H54 (cell line): ENCODE measurements around the gene PAQR5.
"Not testable (repeated sequence)": the region's sequence is repeated elsewhere in the genome, so short reads cannot be mapped to it uniquely, and the experiment has no call there.

Experiments used
- DNase-seq: peaks from one replicate; pipeline ENCODE4 v3.0.0; 2011; ENCODE audit warnings: low spot score, mixed read lengths; ENCODE audit not compliant: insufficient read length
- FAIRE-seq: peaks from 3 replicates; lab custom pipeline; 2011; peaks lifted over from hg19 to GRCh38; lab: Jason Lieb, UNC
- POLR2A ChIP-seq: IDR thresholded peaks from 2 replicates; pipeline ENCODE4 v1.6.1; 2011; ENCODE audit warnings: low read depth, mild to moderate bottlenecking, low read length

The PAQR5 gene

DNA sequence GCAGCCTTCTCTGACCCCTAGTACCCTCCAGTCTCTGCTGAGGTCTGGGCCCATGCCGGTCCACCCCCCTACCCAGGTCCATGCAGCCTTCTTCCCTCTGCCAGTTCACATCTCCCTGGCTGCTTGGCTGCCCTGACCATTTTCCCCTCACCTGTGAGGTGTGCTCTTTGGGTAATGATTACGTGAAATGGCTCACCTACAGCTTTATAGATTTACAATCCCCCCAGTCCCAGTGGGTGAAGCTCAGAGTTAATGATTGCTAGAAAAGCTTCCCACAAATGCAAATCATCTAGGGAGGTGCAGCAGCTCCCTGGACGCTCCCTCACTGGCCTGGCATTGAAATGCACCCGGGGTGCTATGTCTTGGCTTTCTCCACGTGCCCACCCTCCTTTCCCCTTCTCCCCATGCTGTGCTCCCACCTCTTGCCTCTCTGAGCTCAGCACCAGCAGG is 18.7 kb downstream of the PAQR5 start:
- no peak for TF ChIP-seq POLR2A
- no peak for FAIRE-seq
- DNase-seq, result no peak

DNA sequence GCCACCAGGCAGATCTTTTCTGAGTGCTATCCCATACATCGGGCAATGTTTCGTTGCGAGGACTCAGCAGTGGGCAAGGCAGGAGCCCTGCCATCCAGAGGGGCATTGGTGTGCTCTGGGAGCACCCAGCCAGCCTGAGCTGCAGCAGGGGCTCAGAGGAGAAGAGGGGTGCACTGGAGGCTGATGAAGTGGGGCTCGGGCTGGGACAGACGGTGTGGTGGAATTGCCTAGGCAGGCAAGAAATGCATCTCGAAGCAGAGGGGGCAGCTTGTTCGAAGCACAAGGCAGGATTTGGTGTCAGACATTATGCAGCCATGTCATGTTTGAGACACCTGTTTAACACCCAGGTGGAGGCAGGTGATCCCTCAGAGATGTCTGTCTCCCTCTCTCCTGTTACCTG is 19.3 kb downstream of the PAQR5 start:
- TF ChIP-seq POLR2A, result no peak
- DNase-seq (no peak), FAIRE-seq (no peak)

DNA sequence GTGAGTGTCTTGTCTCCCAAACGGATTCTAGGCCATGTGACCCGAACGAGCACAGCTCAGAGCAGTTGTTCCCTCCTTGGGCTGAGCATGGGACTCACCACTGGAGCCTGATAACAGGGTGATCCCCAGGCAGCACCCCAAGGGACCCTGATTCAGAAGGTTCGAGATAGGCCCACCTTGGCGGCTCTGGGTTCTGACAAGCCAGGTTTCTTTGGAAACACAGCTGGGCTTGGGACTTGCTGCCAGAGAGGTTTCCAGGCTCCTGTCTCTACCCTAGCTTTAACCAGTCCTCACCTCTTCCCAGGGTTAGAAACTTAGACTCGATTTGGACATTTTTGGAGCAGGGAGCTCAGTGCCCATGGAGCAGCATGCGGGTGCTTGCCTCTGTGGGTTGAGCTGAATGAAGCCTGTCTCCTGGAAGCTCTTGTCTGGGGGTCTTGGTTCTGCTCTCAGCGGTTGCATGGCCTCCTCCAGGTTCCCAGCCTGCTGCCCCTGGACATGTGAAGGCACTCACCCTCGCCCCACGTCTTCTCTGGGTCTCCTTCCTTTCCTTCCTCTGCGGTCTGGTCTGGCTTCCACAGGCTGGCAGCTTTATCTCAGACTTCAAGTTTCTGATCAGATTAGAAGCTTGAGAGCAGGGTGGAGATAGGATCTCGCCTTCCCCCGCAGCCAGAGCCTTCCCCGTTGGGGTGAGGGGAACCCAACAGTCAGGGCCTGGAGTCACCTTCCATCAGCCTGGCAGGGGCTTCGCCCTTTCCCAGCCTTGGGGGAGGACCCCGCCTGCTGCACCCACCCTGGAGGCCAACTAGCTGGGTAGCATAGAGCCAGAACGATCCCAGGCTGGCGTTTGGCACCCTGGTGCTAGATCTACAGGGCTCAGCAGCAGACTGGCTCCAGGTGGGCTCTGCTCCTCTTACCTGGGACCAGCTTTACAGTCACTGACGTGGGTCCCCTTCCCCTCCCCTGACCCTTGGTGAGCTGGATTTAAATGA is 21.0 kb downstream of the PAQR5 start:
- DNase-seq (no peak), FAIRE-seq (no peak)
- no peak for TF ChIP-seq POLR2A

GRCh38 chr15:69320977-69321554 is 22.4 kb downstream of the PAQR5 start:
- no peak for TF ChIP-seq POLR2A
- DNase-seq (no peak), FAIRE-seq (no peak)

DNA sequence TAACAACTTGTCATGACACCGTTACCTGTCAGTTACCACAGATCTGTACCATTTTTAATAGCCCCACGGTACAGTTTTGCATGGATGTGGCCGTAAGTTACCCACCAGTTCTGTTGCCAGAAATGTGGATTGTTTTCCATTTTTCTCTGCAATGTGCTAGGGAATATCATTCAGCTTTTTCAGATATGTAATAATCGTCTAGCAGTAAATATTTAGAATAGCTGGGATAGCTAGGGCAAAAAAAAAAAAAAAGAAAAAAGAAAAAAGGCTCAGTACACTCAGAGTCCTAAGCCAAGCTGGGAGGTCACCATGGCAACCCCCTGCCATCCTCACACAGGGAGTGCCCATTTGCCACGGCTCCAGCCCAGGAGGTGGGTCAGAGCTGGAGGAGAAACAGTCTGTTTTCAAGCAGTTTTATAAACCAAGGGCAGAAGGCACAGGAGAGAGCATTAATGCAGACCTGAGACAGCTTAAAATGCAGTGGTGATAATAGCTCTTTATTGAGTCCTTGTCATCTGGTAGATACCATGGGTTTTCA is 25.2 kb downstream of the PAQR5 start:
- FAIRE-seq (no peak), DNase-seq (no peak)
- no peak for TF ChIP-seq POLR2A

DNA sequence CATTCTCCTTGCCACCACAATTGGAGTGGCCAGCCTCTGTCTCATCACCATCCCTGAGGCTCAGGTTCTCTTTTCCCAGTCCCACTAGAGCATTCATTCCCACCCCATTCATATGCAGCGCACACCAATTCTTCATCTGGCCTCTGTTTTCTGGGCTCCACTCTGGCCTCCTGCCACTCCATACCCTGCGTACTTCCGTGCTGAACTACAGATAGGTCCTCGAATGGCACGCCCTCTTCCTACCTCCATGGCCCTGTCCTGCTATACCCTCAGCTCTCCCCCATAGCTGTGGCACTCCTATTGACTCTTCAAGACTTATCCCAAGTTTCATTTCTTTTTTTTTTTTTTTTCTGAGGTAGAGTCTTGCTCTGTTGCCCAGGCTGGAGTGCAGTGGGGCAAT is 25.9 kb downstream of the PAQR5 start:
- FAIRE-seq (no peak), DNase-seq (no peak)
- no peak for TF ChIP-seq POLR2A

DNA sequence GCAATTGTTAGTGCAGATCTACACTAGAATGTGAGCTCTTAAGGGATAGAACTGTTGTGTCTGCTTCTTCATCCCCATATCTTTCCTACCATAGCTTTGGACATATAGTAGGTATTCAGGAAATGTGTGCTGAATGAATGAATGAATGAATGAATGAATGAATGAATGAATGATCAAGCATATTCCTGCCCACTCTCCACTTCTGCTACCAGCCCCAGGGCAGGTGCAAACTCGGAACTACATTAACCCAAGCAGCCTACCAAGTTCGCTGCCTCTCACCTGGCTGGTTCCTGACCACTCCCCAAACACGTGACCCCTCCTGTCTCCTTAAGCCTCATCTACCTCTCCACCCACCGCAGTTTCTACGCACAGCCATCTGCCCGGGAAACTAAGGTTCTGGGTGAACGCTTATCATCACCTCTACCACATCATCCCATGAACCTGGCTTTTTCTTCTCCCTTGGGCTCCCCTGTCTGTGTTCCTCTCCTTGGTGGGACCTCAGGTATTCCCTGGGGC is 26.8 kb downstream of the PAQR5 start:
- TF ChIP-seq POLR2A, result no peak
- FAIRE-seq (no peak), DNase-seq (no peak)

DNA sequence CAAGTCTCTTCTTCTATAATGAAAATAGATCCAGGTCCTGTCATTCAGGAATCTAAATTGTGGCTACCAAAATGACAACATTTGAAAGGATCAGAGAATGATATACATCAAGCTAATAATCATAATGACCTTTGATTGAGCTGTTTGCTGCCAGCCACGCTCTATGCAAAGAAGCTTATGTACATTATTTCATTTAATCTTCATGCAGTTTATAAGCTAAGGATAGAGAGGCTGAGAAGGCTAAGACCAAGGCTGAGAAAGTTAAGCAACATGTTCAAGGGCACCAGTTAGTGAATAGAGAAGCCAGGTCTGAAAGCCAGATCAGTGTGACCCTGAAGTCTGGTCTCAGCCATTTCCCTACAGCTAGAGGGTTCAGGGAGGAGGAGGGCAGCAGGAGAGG is 29.4 kb downstream of the PAQR5 start:
- FAIRE-seq, result no peak
- no peak for TF ChIP-seq POLR2A

GRCh38 chr15:69328739-69329138 is 30.0 kb downstream of the PAQR5 start:
- no peak for FAIRE-seq
- no peak for TF ChIP-seq POLR2A
- no peak for DNase-seq

More for the DNA sequence above, 29.4 kb downstream of the PAQR5 start:
- no peak for DNase-seq

DNA sequence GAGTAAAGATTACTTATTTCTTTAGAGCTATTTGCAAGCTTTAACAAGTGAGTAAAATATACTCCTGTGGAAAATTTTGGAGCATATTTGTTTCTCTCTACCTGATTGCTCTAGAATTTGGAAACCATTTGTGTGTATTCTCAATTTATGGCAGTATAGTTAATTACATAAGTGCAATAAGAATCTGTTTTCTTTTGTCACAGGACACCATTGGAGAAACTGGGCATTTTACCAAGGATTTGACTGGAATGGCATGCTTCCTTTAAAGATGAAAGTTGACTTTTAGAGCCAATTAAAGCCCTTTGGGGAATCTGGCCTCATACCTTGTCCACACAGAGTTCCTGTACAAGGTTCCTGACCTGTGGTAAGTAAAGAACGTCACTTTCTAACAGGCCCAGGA is 38.4 kb downstream of the PAQR5 start:
- DNase-seq (no peak), FAIRE-seq (no peak)
- no peak for TF ChIP-seq POLR2A

GRCh38 chr15:69338535-69339213 is 40.0 kb downstream of the PAQR5 start:
- DNase-seq (no peak), FAIRE-seq (no peak)
- TF ChIP-seq POLR2A, result no peak

DNA sequence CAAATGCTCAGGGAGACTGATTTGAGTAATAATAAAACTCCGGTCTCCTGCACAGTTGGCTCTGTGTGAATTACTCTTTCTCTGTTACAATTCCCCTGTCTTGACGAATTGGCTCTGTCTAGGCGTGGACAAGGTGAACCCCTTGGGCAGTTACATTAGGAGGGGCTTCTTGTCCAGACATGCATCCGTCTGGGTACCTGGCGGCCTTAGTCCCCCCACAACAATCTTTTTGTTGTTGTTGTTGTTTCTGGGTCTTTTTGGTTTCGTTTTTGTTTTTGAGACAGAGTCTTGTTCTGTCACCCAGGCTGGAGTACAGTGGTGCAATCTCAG is 40.5 kb downstream of the PAQR5 start:
- not testable (repeated sequence) for DNase-seq, FAIRE-seq

GRCh38 chr15:69340243-69340900 is 41.7 kb downstream of the PAQR5 start:
- no peak for TF ChIP-seq POLR2A
- FAIRE-seq, result no peak

GRCh38 chr15:69341356-69341755 is 42.6 kb downstream of the PAQR5 start:
- FAIRE-seq (no peak), DNase-seq (no peak)
- no peak for TF ChIP-seq POLR2A

More at GRCh38 chr15:69340243-69340900, 41.7 kb downstream of the PAQR5 start:
- no peak for DNase-seq
